Osteocyte (in vitro differentiated cells): Measurements from ENCODE around the gene PTBP3. TPM values are rescaled to one million over a fixed set of nuclear protein-coding genes. Genes with fewer than 3 reads are reported as not detected.

Source experiments
- DNase-seq: peaks from one replicate; pipeline ENCODE4 v3.0.0; 2021; ENCODE audit warnings: mixed read lengths; ENCODE audit not compliant: unreplicated experiment; ENCODE audit errors: extremely low spot score
- H3K27ac Mint-ChIP-seq: one replicate; pipeline ENCODE4 v1.8.0; 2021; ENCODE audit warnings: mild to moderate bottlenecking, mixed read lengths; ENCODE audit not compliant: unreplicated experiment
- H3K27me3 Mint-ChIP-seq: one replicate; pipeline ENCODE4 v1.8.0; 2021; ENCODE audit warnings: mixed read lengths; ENCODE audit not compliant: unreplicated experiment
- H3K36me3 Mint-ChIP-seq: one replicate; pipeline ENCODE4 v1.8.0; 2021; ENCODE audit warnings: mixed read lengths; ENCODE audit not compliant: unreplicated experiment
- H3K4me1 Mint-ChIP-seq: one replicate; pipeline ENCODE4 v1.8.0; 2021; ENCODE audit warnings: mixed read lengths; ENCODE audit not compliant: unreplicated experiment
- H3K4me3 Mint-ChIP-seq: one replicate; pipeline ENCODE4 v1.8.0; 2021; ENCODE audit warnings: mild to moderate bottlenecking, moderate library complexity, mixed read lengths; ENCODE audit not compliant: unreplicated experiment
- H3K9me3 Mint-ChIP-seq: one replicate; pipeline ENCODE4 v1.8.0; 2021; ENCODE audit warnings: mixed read lengths; ENCODE audit not compliant: unreplicated experiment
- CTCF ChIP-seq: fragments of 200-600 bp; sonication (generic); IDR thresholded peaks from 2 replicates; pipeline ENCODE4 v1.5.0; 2021; ENCODE audit warnings: antibody characterized with exemption, mild to moderate bottlenecking, moderate library complexity
- total RNA-seq: library from RNA; stranded (reverse); gene quantifications from 2 replicates; pipeline ENCODE4 v1.2.1, GENCODE V29; 2021

The PTBP3 gene
- total RNA-seq, 1 donor from 2014 or later: 47.6 TPM

- H3K27me3 Mint-ChIP-seq: no peaks in the 10 kb centered on the region
- peaks cover 55% of the 10 kb centered on the region for H3K36me3 Mint-ChIP-seq
- TF ChIP-seq CTCF: no peak
- no peak for DNase-seq
- no peaks in the 10 kb centered on the region for H3K4me1 Mint-ChIP-seq
- peaks cover 6% of the 10 kb centered on the region for H3K9me3 Mint-ChIP-seq
- no peak overlapping the region for H3K27ac Mint-ChIP-seq
- H3K4me3 Mint-ChIP-seq: no peak overlapping the region
These were observed 120.5 kb downstream of the PTBP3 start for GRCh38 chr9:112212926-112213325.

GRCh38 chr9:112207451-112207850 is 126.0 kb downstream of the PTBP3 start:
- TF ChIP-seq CTCF: no peak
- Mint-ChIP-seq H3K4me1 (peaks cover 14% of the 10 kb centered on the region), H3K27ac (no peak overlapping the region), H3K4me3 (no peak overlapping the region), H3K27me3 (no peaks in the 10 kb centered on the region), H3K36me3 (peaks cover 59% of the 10 kb centered on the region), H3K9me3 (peaks cover 25% of the 10 kb centered on the region)
- DNase-seq: no peak

- DNase-seq: no peak
- H3K36me3 Mint-ChIP-seq: peaks cover 30% of the 10 kb centered on the region
- peaks cover 28% of the 10 kb centered on the region for H3K9me3 Mint-ChIP-seq
- no peaks in the 10 kb centered on the region for H3K27me3 Mint-ChIP-seq
- peaks cover 14% of the 10 kb centered on the region for H3K4me1 Mint-ChIP-seq
- no peak overlapping the region for H3K4me3 Mint-ChIP-seq
- TF ChIP-seq CTCF: no peak
- peak overlapping the region; percentile 38 for H3K27ac Mint-ChIP-seq
These were observed 129.9 kb downstream of the PTBP3 start for GRCh38 chr9:112203536-112203935.

GRCh38 chr9:112200711-112201110 is 132.7 kb downstream of the PTBP3 start:
- no peaks in the 10 kb centered on the region for H3K27me3 Mint-ChIP-seq
- peaks cover 14% of the 10 kb centered on the region for H3K9me3 Mint-ChIP-seq
- H3K4me1 Mint-ChIP-seq: peaks cover 19% of the 10 kb centered on the region
- no peak overlapping the region for H3K4me3 Mint-ChIP-seq
- no peak for TF ChIP-seq CTCF
- peaks cover 15% of the 10 kb centered on the region for H3K36me3 Mint-ChIP-seq
- no peak for DNase-seq
- H3K27ac Mint-ChIP-seq: no peak overlapping the region

- no peaks in the 10 kb centered on the region for H3K27me3 Mint-ChIP-seq
- H3K4me3 Mint-ChIP-seq: no peak overlapping the region
- H3K4me1 Mint-ChIP-seq: peaks cover 23% of the 10 kb centered on the region
- peaks cover 8% of the 10 kb centered on the region for H3K36me3 Mint-ChIP-seq
- TF ChIP-seq CTCF: no peak
- no peak for DNase-seq
- no peak overlapping the region for H3K27ac Mint-ChIP-seq
- H3K9me3 Mint-ChIP-seq: peaks cover 10% of the 10 kb centered on the region
These were observed 134.8 kb downstream of the PTBP3 start for GRCh38 chr9:112198646-112199045.
